PFSK-1 (cell line): ENCODE data around the gene PTPRQ.

Source experiments
- FOXP2 ChIP-seq: optimal IDR thresholded peaks from 2 replicates; pipeline ENCODE3; 2011; ENCODE audit warnings: borderline replicate concordance, control low read depth, inconsistent platforms; ENCODE audit not compliant: insufficient read depth; ENCODE audit errors: extremely low read length, extremely low read depth
- POLR2AphosphoS5 ChIP-seq: IDR thresholded peaks from 2 replicates; pipeline ENCODE4 v1.6.1; 2012; ENCODE audit warnings: low read depth, mild to moderate bottlenecking, control low read depth, low read length, moderate library complexity
- REST ChIP-seq, 2 experiments: IDR thresholded peaks; 2 replicates each; pipeline versions ENCODE4 v1.6.1 to v1.8.0; 2011 to 2012; ENCODE audit warnings: low read depth in 2 of 2, low read length in 2 of 2, control low read depth in 1 of 2, inconsistent platforms in 1 of 2, mild to moderate bottlenecking in 1 of 2, moderate library complexity in 1 of 2; ENCODE audit not compliant: insufficient read depth in 1 of 2
- SIN3A ChIP-seq: IDR thresholded peaks from 2 replicates; pipeline ENCODE4 v1.6.1; 2012; ENCODE audit warnings: mild to moderate bottlenecking, low read length, moderate library complexity, borderline replicate concordance; ENCODE audit not compliant: insufficient read depth
- TAF1 ChIP-seq: IDR thresholded peaks from 2 replicates; pipeline ENCODE4 v1.6.1; 2012; ENCODE audit warnings: low read length, control low read depth, borderline replicate concordance; ENCODE audit not compliant: insufficient read depth

PTPRQ gene

DNA sequence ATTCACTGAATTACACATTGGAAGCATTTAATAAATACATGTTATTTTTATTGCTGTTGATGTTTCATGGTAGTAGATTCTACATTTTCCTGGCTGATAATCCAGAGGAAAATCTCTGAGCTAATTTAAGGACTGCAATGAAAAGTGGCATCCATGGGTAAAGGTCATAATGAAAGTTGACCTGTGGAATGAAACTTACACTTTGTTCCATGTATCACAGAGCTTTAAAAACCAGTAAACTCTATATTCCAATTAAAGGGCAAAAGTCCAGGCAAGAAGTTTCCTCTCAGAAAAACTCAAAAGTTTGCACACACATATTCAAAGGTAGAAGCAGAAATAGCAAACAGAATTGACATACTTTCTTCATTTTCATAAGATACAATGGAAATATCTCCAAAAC is 218.6 kb downstream of the PTPRQ start:
- TF ChIP-seq POLR2AphosphoS5: no peak
- no peak for TF ChIP-seq REST (IDR thresholded peaks at IDR 0.05; ENCODE audit: insufficient read depth in 1 of 2, low read depth in 2 of 2, low read length in 2 of 2)
- no peak for TF ChIP-seq TAF1
- TF ChIP-seq SIN3A: no peak
- TF ChIP-seq FOXP2: no peak

DNA sequence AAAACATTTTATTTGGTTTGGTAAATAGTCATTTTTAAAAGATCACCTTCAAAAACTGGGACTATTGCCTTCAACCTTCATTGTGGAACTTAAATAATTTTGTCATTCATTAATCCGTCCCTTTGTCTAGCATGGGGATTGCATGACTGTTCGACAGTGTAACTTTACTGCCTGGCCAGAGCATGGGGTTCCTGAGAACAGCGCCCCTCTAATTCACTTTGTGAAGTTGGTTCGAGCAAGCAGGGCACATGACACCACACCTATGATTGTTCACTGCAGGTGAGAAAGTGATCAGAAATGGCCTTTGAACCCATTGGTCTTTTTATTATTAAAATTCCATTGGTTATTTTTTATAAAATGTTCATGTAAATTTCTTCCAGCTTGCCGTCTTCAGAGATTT is 226.2 kb downstream of the PTPRQ start:
- TF ChIP-seq POLR2AphosphoS5: no peak
- no peak for TF ChIP-seq TAF1
- no peak for TF ChIP-seq FOXP2
- TF ChIP-seq SIN3A: no peak
- no peak for TF ChIP-seq REST (IDR thresholded peaks at IDR 0.05; ENCODE audit: insufficient read depth in 1 of 2, low read depth in 2 of 2, low read length in 2 of 2)

DNA sequence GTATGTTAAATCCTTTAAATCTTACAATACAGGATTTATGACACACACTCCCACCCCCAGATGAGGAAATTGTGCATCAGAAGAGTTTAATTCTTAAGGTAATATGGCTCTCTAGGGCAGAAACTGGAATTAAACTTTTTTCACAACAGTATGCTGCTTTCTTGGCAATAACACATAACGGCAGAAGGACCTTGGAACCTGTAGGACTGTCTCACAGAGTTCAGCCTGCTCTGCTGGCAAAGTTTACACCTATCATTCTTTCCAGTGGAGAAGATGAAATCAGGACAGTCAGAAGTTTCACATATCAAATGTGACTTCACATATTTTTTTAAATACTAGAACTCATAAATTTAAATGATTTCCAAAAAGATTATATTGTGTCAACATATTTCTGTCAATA is 232.8 kb downstream of the PTPRQ start:
- TF ChIP-seq REST (IDR thresholded peaks at IDR 0.05; ENCODE audit: insufficient read depth in 1 of 2, low read depth in 2 of 2, low read length in 2 of 2) (no peak), POLR2AphosphoS5 (no peak), SIN3A (no peak), FOXP2 (no peak), TAF1 (no peak)

GRCh38 chr12:80677994-80678393 is 234.0 kb downstream of the PTPRQ start:
- TF ChIP-seq SIN3A: no peak
- no peak for TF ChIP-seq REST (IDR thresholded peaks at IDR 0.05; ENCODE audit: insufficient read depth in 1 of 2, low read depth in 2 of 2, low read length in 2 of 2)
- TF ChIP-seq TAF1: no peak
- TF ChIP-seq POLR2AphosphoS5: no peak
- TF ChIP-seq FOXP2: no peak

GRCh38 chr12:80679346-80680131 is 235.5 kb downstream of the PTPRQ start:
- TF ChIP-seq FOXP2 (no peak), SIN3A (no peak), REST (IDR thresholded peaks at IDR 0.05; ENCODE audit: insufficient read depth in 1 of 2, low read depth in 2 of 2, low read length in 2 of 2) (no peak), POLR2AphosphoS5 (no peak), TAF1 (no peak)
